ENCODE measurements around the gene AATF. TPM values are rescaled to one million over a fixed set of nuclear protein-coding genes. Genes with fewer than 3 reads are reported as not detected.

Gene AATF
- total RNA-seq, 1 donor from 2014 or later: 42.8 TPM

DNA sequence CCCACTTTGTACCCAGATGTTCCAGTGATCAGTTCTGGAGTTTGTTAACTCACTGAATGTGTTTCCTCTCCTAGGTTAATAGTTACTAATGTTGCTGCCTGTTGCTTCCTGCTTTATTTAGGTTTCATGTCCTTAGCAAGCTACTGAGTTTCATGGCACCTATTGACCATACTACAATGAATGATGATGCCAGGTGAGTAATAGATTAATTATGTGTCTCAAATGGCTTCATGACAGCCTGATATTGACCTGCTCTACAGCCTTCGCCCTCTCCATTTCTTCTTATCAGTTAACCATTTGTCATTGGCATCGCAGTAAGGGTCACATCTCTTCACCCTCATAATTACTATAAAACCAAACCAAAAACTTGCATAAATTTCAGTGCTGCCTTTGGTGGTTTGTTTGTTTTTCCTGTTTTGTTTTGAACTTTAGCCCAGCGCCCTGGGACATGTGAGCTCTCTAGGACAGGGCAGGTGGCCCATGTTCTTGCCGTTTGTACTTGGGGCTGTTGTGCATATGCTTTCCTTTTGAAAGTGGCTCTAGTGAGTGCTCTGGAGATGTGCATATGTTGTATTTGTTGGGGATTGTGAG, 82.8 kb downstream of the AATF start:
- Histone ChIP-seq H3K36me3 (peaks cover 20% of the 10 kb centered on the region), H3K27ac (no peak overlapping the region), H3K4me1 (no peaks in the 10 kb centered on the region), H3K27me3 (no peaks in the 10 kb centered on the region), H3K9me3 (no peaks in the 10 kb centered on the region), H3K4me3 (no peak overlapping the region)
- intact Hi-C loops (cut with DNase I): no loop called here
- no peak for TF ChIP-seq CTCF (IDR thresholded peaks at IDR 0.05)
- no peak for DNase-seq
- ATAC-seq: no peak

DNA sequence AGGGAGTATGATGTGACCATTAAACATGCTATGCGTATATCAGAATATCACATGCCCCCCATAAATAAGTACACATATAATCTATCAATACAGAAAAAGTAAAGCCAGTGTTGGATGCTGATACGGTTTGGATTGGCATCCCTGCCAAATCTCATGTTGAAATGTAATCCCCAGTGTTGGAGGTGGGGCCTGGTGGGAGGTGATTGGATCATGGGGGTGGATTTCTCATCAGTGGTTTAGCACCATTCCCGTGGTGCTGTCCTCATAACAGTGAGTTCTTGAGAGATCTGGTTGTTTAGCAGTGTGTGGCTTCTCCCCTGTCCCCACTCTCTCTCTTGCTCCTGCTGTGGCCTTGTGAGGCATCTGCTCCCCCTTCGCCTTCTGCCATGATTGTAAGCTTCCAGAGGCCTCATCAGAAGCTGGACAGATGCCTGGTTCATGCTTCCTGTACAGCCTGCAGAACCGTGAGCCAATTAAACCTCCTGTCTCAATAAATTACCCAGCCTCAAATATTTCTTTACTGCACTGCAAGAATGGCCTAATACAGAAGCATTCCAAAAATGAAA, 88.9 kb downstream of the AATF start:
- Histone ChIP-seq H3K36me3 (peaks cover 6% of the 10 kb centered on the region), H3K27ac (no peak overlapping the region), H3K4me1 (no peaks in the 10 kb centered on the region), H3K9me3 (no peaks in the 10 kb centered on the region), H3K4me3 (no peak overlapping the region), H3K27me3 (no peaks in the 10 kb centered on the region)
- no peak for TF ChIP-seq CTCF (IDR thresholded peaks at IDR 0.05)
- DNase-seq (no peak), ATAC-seq (no peak)
- intact Hi-C loops (cut with DNase I): no loop called here

- DNase-seq (no peak), ATAC-seq (no peak)
- Histone ChIP-seq H3K9me3 (no peaks in the 10 kb centered on the region), H3K27me3 (no peaks in the 10 kb centered on the region), H3K4me1 (no peaks in the 10 kb centered on the region), H3K27ac (no peak overlapping the region), H3K36me3 (peaks cover 10% of the 10 kb centered on the region), H3K4me3 (no peak overlapping the region)
- intact Hi-C loops (cut with DNase I): no loop called here
- no peak for TF ChIP-seq CTCF (IDR thresholded peaks at IDR 0.05)
Observed at GRCh38 chr17:37039269-37039668, 90.5 kb downstream of the AATF start.

DNA sequence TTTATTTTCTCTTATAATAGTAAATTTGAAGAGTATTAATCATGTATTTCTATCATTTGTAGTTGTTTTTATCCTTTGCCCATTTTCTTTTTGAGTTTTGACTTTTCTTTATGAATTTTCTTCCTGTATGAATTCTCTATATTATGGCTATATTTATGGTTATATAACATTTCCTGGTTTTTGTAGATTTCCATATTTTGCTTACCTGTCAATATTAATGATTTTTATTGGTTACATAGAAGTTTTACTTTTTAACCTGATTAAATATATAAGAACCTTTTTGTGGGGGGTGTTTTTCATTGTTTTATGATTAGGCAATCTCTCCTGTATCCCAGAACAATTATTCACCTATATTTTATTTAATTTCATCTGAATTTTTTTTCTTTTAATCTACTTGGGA, 93.2 kb downstream of the AATF start:
- Histone ChIP-seq H3K36me3 (peaks cover 19% of the 10 kb centered on the region), H3K27me3 (no peaks in the 10 kb centered on the region), H3K4me3 (no peak overlapping the region), H3K27ac (no peak overlapping the region), H3K4me1 (no peaks in the 10 kb centered on the region), H3K9me3 (no peaks in the 10 kb centered on the region)
- DNase-seq (no peak), ATAC-seq (no peak)
- intact Hi-C loops (cut with DNase I): loop anchor here (10.0 kb wide), 1 partner anchor 417 kb away; no protein-coding TSS in a partner anchor
- no peak for TF ChIP-seq CTCF (IDR thresholded peaks at IDR 0.05)

GRCh38 chr17:37043201-37043600, 94.4 kb downstream of the AATF start:
- intact Hi-C loops (cut with DNase I): loop anchor here (10.0 kb wide), 1 partner anchor 418 kb away; no protein-coding TSS in a partner anchor

More at GRCh38 chr17:37043201-37043600, 94.4 kb downstream of the AATF start:
- H3K4me3 ChIP-seq: no peak overlapping the region
- peaks cover 19% of the 10 kb centered on the region for H3K36me3 ChIP-seq
- no peak for DNase-seq
- H3K27ac ChIP-seq: no peak overlapping the region
- H3K4me1 ChIP-seq: no peaks in the 10 kb centered on the region
- H3K9me3 ChIP-seq: no peaks in the 10 kb centered on the region
- H3K27me3 ChIP-seq: no peaks in the 10 kb centered on the region
- no peak for ATAC-seq
- no peak for TF ChIP-seq CTCF (IDR thresholded peaks at IDR 0.05)
